HepG2 (cell line): ENCODE results near the gene SLC19A1. TPM values are rescaled to one million over a fixed set of nuclear protein-coding genes. Genes with fewer than 3 reads are reported as not detected.

Experiments used
- ATRX ChIP-seq: sonication (generic); formaldehyde crosslinking; IDR thresholded peaks from 2 replicates; pipeline ENCODE4 v1.4.0; 2020; ENCODE audit warnings: missing genetic modification reagents, borderline replicate concordance
- DMAP1 ChIP-seq: IDR thresholded peaks from 2 replicates; pipeline ENCODE4 v1.6.1; 2016
- ETV5 ChIP-seq: IDR thresholded peaks from 2 replicates; pipeline ENCODE4 v1.6.1; 2018; ENCODE audit warnings: missing biosample characterization, missing genetic modification reagents, inconsistent platforms, borderline replicate concordance
- EZH2 ChIP-seq: conservative IDR thresholded peaks from 2 replicates; pipeline ENCODE4 v1.6.1; 2012; ENCODE audit warnings: mild to moderate bottlenecking, low read depth, low read length, moderate library complexity
- GATAD2A ChIP-seq: IDR thresholded peaks from 2 replicates; pipeline ENCODE4 v1.6.1; 2016
- HNF1A ChIP-seq, 2 experiments: sonication (generic) in 1 of 2; formaldehyde crosslinking in 1 of 2; IDR thresholded peaks; 2 replicates each; pipeline versions ENCODE4 v1.4.0 to v1.6.1; 2016 to 2020; ENCODE audit warnings: borderline replicate concordance in 1 of 2, low read depth in 1 of 2, mild to moderate bottlenecking in 1 of 2, missing genetic modification reagents in 1 of 2
- HNF4A ChIP-seq: sonication (generic); formaldehyde crosslinking; IDR thresholded peaks from 2 replicates; pipeline ENCODE4 v1.4.0; 2020; ENCODE audit warnings: missing genetic modification reagents
- HOMEZ ChIP-seq: IDR thresholded peaks from 2 replicates; pipeline ENCODE4 v1.6.1; 2016; ENCODE audit warnings: low read depth
- MYPOP ChIP-seq: sonication (generic); formaldehyde crosslinking; IDR thresholded peaks from 2 replicates; pipeline ENCODE4 v1.8.1; 2023; ENCODE audit warnings: mild to moderate bottlenecking, moderate library complexity, missing genetic modification reagents
- NR2F6 ChIP-seq, 2 experiments: IDR thresholded peaks; 2 replicates each; pipeline ENCODE4 v1.6.1; 2016; ENCODE audit warnings: antibody characterized with exemption in 1 of 2, mild to moderate bottlenecking in 1 of 2
- RFX1 ChIP-seq: fragments of 450-650 bp; IDR thresholded peaks from 2 replicates; pipeline ENCODE4 v1.6.1; 2017
- TAF15 ChIP-seq: fragments of 200-400 bp; formaldehyde crosslinking; IDR thresholded peaks from one replicate; pipeline ENCODE4 v1.6.1; 2018; ENCODE audit warnings: mild to moderate bottlenecking, low read depth, low read length; ENCODE audit not compliant: poor library complexity, severe bottlenecking
- TOPORS ChIP-seq: sonication (generic); formaldehyde crosslinking; IDR thresholded peaks from 2 replicates; pipeline ENCODE4 v1.8.0; 2023; ENCODE audit warnings: mild to moderate bottlenecking, missing genetic modification reagents
- ZFP36L2 ChIP-seq: sonication (generic); formaldehyde crosslinking; IDR thresholded peaks from 2 replicates; pipeline ENCODE4 v1.4.0; 2020; ENCODE audit warnings: missing genetic modification reagents
- ZFP82 ChIP-seq: sonication (generic); formaldehyde crosslinking; IDR thresholded peaks from 2 replicates; pipeline ENCODE4 v1.5.1; 2020; ENCODE audit warnings: mild to moderate bottlenecking, missing genetic modification reagents, borderline replicate concordance
- ZMAT5 ChIP-seq: sonication (generic); formaldehyde crosslinking; IDR thresholded peaks from 2 replicates; pipeline ENCODE4 v1.5.0; 2020; ENCODE audit warnings: mild to moderate bottlenecking, low read depth, missing genetic modification reagents, borderline replicate concordance
- ZNF282 ChIP-seq: fragments of 450-650 bp; IDR thresholded peaks from 2 replicates; pipeline ENCODE4 v1.6.1; 2018; ENCODE audit not compliant: partially characterized antibody
- ZNF652 ChIP-seq: IDR thresholded peaks from 2 replicates; pipeline ENCODE4 v1.6.1; 2016; ENCODE audit warnings: low read depth, borderline replicate concordance
- ZNF749 ChIP-seq: sonication (generic); formaldehyde crosslinking; IDR thresholded peaks from 2 replicates; pipeline ENCODE4 v1.8.0; 2022; ENCODE audit warnings: mild to moderate bottlenecking, missing genetic modification reagents, moderate library complexity, borderline replicate concordance
- polyA plus RNA-seq, 8 experiments: library from polyadenylated mRNA; depleted of rRNA in 3 of 8; stranded (reverse) in 7 of 8; unstranded in 1 of 8; fragments of >200 nt; fragmentation: Illumina TruSeq in 4 of 8; extraction: Trizol in 4 of 8; gene quantifications; 2 replicates each; pipeline versions ENCODE4 v1.2.1 to v1.2.3, GENCODE V29; 2011 to 2016; ENCODE audit warnings: low read depth in 4 of 8, missing spikeins in 1 of 8, mixed read lengths in 1 of 8; ENCODE audit not compliant: insufficient read depth in 1 of 8
- total RNA-seq, 5 experiments: library from RNA; depleted of rRNA; stranded (reverse); fragments of >200 nt; fragmentation: Illumina TruSeq; extraction: Trizol; gene quantifications; 2 replicates each; pipeline ENCODE4 v1.2.3, GENCODE V29; 2016; ENCODE audit warnings: low read depth in 1 of 5
- TF ChIP-seq, protein P1 (sequence below): sonication (generic); formaldehyde crosslinking; IDR thresholded peaks from 2 replicates; pipeline ENCODE4 v1.9.0; 2022; ENCODE audit warnings: missing genetic modification reagents, mild to moderate bottlenecking, borderline replicate concordance

SLC19A1 gene
- total and polyA plus RNA-seq, 2 of the 13 experiments (the other 11 are each of a cell fraction or from before 2014, with no cell fraction given) = 21.8 to 23.0 TPM

- TF ChIP-seq ZMAT5 (CRISPR knock-in tag) (no peak), RFX1 (no peak), ATRX (CRISPR knock-in tag) (no peak), MYPOP (CRISPR knock-in tag) (no peak), ZNF282 (no peak), ZNF749 (CRISPR knock-in tag) (peak; percentile 79; the same call in 1 of the 2 replicates), ZFP36L2 (no peak), TAF15 (no peak), DMAP1 (CRISPR knock-in tag) (peak; percentile 92), HNF4A (CRISPR knock-in tag) (peak; percentile 95), ZFP82 (CRISPR knock-in tag) (peak; percentile 77; the same call in 1 of the 2 replicates), EZH2 (no peak), HOMEZ (CRISPR knock-in tag) (peak; percentile 60; the same call in 1 of the 2 replicates), ZNF652 (CRISPR knock-in tag) (peak; percentile 97), HNF1A (IDR thresholded peaks at IDR 0.05; ENCODE audit: low read depth) (peak; percentile 98), HNF1A (CRISPR knock-in tag; IDR thresholded peaks at IDR 0.05; ENCODE audit: borderline replicate concordance) (peak; percentile 99), NR2F6 (IDR thresholded peaks at IDR 0.05) (peak; percentile 99), NR2F6 (CRISPR knock-in tag; IDR thresholded peaks at IDR 0.05) (peak; percentile 99), GATAD2A (CRISPR knock-in tag) (peak; percentile 92), ETV5 (peak; percentile 69; the same call in 1 of the 2 replicates), TOPORS (CRISPR knock-in tag) (no peak)
- TF ChIP-seq, protein P1, sequence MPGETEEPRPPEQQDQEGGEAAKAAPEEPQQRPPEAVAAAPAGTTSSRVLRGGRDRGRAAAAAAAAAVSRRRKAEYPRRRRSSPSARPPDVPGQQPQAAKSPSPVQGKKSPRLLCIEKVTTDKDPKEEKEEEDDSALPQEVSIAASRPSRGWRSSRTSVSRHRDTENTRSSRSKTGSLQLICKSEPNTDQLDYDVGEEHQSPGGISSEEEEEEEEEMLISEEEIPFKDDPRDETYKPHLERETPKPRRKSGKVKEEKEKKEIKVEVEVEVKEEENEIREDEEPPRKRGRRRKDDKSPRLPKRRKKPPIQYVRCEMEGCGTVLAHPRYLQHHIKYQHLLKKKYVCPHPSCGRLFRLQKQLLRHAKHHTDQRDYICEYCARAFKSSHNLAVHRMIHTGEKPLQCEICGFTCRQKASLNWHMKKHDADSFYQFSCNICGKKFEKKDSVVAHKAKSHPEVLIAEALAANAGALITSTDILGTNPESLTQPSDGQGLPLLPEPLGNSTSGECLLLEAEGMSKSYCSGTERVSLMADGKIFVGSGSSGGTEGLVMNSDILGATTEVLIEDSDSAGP (CRISPR knock-in tag) = peak; percentile 84
Observed at GRCh38 chr21:45469273-45470086, 72.8 kb downstream of the SLC19A1 start (continued).
